ENCODE results near the gene COX8C.

Gene COX8C, protein sequence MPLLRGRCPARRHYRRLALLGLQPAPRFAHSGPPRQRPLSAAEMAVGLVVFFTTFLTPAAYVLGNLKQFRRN

DNA sequence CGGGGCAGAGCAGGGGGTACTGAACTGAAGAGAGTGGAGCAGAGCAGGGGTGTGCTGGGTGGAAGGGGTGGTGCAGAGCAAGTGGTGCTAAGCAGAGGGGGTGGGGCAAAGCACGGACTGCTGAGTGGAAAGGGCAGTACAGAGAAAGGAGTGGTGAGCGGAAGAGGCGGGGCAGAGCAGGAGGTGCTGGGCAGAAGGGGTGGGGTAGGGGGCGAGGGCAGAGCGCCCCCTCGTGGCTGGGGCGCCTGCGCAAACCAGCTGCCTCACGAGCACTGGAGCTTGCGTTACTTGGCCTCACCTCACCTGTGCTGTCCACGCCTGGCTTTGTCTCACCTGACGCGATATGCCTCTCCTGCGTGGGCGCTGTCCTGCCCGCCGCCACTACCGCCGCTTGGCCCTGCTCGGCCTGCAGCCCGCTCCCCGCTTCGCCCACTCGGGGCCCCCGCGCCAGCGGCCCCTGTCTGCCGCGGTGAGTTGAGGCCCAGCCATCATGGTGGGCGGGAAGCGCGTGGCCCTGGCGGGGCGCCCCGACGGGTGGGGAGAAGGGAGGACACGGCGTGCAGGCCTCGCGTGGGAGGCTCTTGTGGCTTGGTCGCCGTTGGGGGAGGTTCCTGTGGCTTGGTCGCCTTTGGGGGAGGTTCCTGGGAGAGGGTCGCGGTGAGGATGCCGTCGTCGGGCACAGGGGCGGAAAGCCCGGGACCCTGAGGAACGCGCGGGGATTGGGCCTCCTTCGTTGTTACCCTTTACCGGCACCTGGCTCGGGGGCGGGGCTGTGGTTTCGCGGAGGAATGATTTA lies at the start of gene COX8C:
COX8C (plus strand) TSS at position 257 of the 796 bp plus-strand sequence; CDS start at position 344, 87 bp downstream.
- H3K4me3 ChIP-seq (ENCODE audit: low read depth, low read length) = no peak within 1 kb of the TSS
- H3K27me3 ChIP-seq (ENCODE audit: control insufficient read depth, insufficient read depth, low read length) = no peaks in the 10 kb centered on the region
- TF ChIP-seq, protein P1, sequence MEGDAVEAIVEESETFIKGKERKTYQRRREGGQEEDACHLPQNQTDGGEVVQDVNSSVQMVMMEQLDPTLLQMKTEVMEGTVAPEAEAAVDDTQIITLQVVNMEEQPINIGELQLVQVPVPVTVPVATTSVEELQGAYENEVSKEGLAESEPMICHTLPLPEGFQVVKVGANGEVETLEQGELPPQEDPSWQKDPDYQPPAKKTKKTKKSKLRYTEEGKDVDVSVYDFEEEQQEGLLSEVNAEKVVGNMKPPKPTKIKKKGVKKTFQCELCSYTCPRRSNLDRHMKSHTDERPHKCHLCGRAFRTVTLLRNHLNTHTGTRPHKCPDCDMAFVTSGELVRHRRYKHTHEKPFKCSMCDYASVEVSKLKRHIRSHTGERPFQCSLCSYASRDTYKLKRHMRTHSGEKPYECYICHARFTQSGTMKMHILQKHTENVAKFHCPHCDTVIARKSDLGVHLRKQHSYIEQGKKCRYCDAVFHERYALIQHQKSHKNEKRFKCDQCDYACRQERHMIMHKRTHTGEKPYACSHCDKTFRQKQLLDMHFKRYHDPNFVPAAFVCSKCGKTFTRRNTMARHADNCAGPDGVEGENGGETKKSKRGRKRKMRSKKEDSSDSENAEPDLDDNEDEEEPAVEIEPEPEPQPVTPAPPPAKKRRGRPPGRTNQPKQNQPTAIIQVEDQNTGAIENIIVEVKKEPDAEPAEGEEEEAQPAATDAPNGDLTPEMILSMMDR (IDR thresholded peaks at IDR 0.05) = no peak
- no peaks in the 10 kb centered on the region for H3K9me3 ChIP-seq (ENCODE audit: control insufficient read depth, low read length)
- no peak within 1 kb of the TSS for H2AFZ ChIP-seq
- no peak within 1 kb of the TSS for H3K4me2 ChIP-seq (ENCODE audit: low read length)
- no peaks in the 10 kb centered on the region for H3K79me2 ChIP-seq
- peaks cover 7% of the 10 kb centered on the region for H3K4me1 ChIP-seq
- H3K27ac ChIP-seq = no peak within 1 kb of the TSS
- H3K9ac ChIP-seq = no peak within 1 kb of the TSS
- H3K36me3 ChIP-seq (ENCODE audit: control insufficient read depth, insufficient read depth, low read length) = no peaks in the 10 kb centered on the region

DNA sequence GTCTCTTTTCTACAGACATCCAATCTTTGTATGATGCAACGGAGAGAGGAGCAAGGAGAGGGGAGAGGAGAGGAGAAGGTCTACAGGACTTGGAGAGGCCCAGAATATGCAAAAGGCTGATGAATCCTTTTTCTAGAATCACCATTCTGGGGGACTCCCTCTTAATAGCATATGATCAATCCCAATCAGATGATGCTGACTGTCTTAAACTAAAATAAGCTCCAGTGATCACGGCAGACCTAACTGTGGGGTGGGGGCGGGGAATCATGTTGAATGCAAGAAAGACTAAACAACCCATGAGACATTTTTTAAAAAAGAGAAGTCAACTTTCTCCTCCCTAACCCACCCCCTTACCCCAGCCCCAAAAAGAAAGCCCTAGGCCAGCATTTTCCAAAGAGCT lies 47.6 kb upstream of the COX8C start:
- TF ChIP-seq, protein P1 (IDR thresholded peaks at IDR 0.05) = no peak
- H3K36me3 ChIP-seq (ENCODE audit: control insufficient read depth, insufficient read depth, low read length) = no peaks in the 10 kb centered on the region
- H3K9me3 ChIP-seq (ENCODE audit: control insufficient read depth, low read length) = no peaks in the 10 kb centered on the region

DNA sequence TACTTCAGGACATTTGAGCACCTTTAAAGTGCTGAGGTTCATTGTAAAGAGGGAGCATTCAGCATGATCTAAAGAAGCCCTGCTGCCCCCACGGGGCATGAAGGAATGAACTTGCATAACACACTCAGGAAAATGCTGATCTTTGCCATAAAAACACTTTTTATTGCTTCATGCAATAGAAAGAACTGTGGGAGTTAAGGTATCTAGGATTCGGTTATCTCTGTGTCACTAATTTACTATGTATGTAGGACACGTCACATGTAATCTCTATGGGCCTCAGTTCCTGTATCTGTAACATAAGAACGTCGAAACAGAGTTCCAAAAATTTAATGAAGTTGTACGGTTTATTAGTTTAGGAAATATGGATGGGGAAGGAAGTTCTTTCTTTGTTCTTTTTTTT lies 47.1 kb upstream of the COX8C start:
- H3K4me3 ChIP-seq (ENCODE audit: low read depth, low read length) = no peak overlapping the region
- no peak overlapping the region for H2AFZ ChIP-seq
- TF ChIP-seq, protein P1 (IDR thresholded peaks at IDR 0.05) = no peak
- no peak overlapping the region for H3K9ac ChIP-seq
- H3K4me2 ChIP-seq (ENCODE audit: low read length) = no peak overlapping the region
- no peak overlapping the region for H3K27ac ChIP-seq
- no peaks in the 10 kb centered on the region for H3K27me3 ChIP-seq (ENCODE audit: control insufficient read depth, insufficient read depth, low read length)
- H3K4me1 ChIP-seq = peaks cover 16% of the 10 kb centered on the region
- peaks cover 21% of the 10 kb centered on the region for H3K79me2 ChIP-seq
- no peaks in the 10 kb centered on the region for H3K36me3 ChIP-seq (ENCODE audit: control insufficient read depth, insufficient read depth, low read length)
- no peaks in the 10 kb centered on the region for H3K9me3 ChIP-seq (ENCODE audit: control insufficient read depth, low read length)

More for the DNA sequence above, 47.6 kb upstream of the COX8C start:
- Histone ChIP-seq H3K4me3 (ENCODE audit: low read depth, low read length) (no peak overlapping the region), H3K4me1 (peaks cover 16% of the 10 kb centered on the region), H3K9ac (no peak overlapping the region), H2AFZ (no peak overlapping the region), H3K27me3 (ENCODE audit: control insufficient read depth, insufficient read depth, low read length) (no peaks in the 10 kb centered on the region), H3K27ac (no peak overlapping the region), H3K4me2 (ENCODE audit: low read length) (no peak overlapping the region), H3K79me2 (peaks cover 16% of the 10 kb centered on the region)

DNA sequence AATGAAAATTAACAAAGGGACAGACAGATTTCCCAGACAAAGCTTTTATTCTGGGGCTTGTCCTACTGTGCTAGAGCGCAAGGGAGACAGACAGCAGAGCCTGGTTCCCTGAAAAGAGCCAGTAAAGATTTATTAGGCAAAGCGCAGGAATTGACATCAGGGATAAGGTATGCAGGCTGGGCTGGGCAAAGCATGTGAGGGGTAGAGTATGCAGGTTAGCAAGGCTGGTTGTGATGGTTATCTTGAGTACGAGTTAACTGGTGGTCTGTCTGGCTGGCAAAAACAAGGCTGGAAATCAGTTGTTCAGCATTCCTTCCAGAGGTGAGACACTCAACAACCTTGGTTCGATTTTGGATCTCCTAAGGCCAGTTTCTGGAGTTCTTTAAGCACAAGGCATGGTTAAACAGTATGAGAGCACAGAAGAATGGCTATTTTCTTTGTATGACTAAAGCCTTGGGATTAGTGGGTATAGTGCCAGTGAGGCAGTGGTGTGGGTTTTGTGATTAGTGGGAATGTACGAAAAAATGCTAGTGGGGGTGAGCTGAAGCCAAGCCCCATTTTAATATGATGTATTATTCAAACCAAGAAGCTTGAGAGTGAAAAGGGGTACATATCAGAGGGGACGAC lies 45.0 kb upstream of the COX8C start:
- H3K9ac ChIP-seq = no peak overlapping the region

More for the DNA sequence above, 45.0 kb upstream of the COX8C start:
- peak overlapping the region; percentile 6 for H3K27ac ChIP-seq
- peaks cover 16% of the 10 kb centered on the region for H3K4me1 ChIP-seq
- peaks cover 30% of the 10 kb centered on the region for H3K79me2 ChIP-seq
- no peaks in the 10 kb centered on the region for H3K27me3 ChIP-seq (ENCODE audit: control insufficient read depth, insufficient read depth, low read length)
- H3K36me3 ChIP-seq (ENCODE audit: control insufficient read depth, insufficient read depth, low read length) = no peaks in the 10 kb centered on the region
- no peak overlapping the region for H2AFZ ChIP-seq
- peak overlapping the region; percentile 55 for H3K4me2 ChIP-seq (ENCODE audit: low read length)
- no peaks in the 10 kb centered on the region for H3K9me3 ChIP-seq (ENCODE audit: control insufficient read depth, low read length)
- TF ChIP-seq, protein P1 (IDR thresholded peaks at IDR 0.05) = no peak
- peak overlapping the region; percentile 25 for H3K4me3 ChIP-seq (ENCODE audit: low read depth, low read length)
